GM12864 (cell line): ENCODE measurements around the gene PTGR3.

ENCODE experiments used
- DNase-seq: peaks from one replicate; pipeline ENCODE4 v3.0.0-alpha.2; 2011; ENCODE audit warnings: low read depth
- H3K4me3 ChIP-seq: 2 replicates; pipeline ENCODE4 v1.5.1; 2011; ENCODE audit warnings: mild to moderate bottlenecking, low read depth, low read length, control low read depth
- TF ChIP-seq, protein P1 (sequence below): IDR thresholded peaks from 2 replicates; pipeline ENCODE4 v1.5.1; 2011; ENCODE audit warnings: low read depth, mild to moderate bottlenecking, moderate library complexity, low read length, control low read depth, inconsistent platforms; ENCODE audit errors: missing control alignments

Gene PTGR3

DNA sequence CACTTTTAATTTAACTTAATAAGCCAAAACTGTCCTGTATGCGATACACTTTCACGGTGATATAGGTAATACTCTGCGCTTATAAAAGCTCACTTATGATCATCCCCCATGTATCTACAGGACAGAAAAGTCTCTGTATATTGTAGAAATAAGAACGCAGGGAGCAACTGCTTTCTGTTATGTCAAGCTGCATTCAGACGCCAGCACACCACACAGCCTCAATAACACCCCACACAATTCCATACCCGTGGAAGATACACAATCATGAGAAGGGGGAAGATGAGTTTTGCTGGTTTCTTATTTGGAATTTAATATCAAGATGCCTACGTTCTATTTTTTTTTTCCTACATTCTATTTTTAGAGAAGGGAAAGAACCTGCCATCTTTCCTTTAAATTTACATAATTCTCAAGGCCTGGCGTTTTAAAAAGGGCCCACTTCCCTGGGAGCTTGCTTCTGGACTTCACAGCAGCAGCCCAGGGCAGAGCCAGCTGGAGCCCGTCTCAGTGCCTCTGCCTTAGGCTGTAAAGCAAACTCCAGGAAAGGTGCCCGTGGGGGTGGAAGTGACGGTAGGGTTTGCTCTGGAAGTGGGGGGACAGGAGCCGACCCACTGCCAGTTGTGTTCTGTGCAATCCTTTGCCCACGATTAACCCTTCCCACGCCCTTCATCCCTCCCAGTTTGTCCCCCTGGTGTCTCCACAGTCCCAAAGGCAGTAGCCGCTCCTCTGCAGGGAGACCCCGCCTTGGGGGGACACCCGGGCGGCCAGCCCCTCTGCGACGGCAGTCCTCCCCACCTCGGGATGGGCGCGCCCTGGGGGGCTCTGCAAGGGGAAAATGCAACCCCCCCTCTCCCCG lies 5.3 kb downstream of the PTGR3 start:
- H3K4me3 ChIP-seq: no peak overlapping the region
- no peak for DNase-seq
- TF ChIP-seq, protein P1, sequence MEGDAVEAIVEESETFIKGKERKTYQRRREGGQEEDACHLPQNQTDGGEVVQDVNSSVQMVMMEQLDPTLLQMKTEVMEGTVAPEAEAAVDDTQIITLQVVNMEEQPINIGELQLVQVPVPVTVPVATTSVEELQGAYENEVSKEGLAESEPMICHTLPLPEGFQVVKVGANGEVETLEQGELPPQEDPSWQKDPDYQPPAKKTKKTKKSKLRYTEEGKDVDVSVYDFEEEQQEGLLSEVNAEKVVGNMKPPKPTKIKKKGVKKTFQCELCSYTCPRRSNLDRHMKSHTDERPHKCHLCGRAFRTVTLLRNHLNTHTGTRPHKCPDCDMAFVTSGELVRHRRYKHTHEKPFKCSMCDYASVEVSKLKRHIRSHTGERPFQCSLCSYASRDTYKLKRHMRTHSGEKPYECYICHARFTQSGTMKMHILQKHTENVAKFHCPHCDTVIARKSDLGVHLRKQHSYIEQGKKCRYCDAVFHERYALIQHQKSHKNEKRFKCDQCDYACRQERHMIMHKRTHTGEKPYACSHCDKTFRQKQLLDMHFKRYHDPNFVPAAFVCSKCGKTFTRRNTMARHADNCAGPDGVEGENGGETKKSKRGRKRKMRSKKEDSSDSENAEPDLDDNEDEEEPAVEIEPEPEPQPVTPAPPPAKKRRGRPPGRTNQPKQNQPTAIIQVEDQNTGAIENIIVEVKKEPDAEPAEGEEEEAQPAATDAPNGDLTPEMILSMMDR: no peak

DNA sequence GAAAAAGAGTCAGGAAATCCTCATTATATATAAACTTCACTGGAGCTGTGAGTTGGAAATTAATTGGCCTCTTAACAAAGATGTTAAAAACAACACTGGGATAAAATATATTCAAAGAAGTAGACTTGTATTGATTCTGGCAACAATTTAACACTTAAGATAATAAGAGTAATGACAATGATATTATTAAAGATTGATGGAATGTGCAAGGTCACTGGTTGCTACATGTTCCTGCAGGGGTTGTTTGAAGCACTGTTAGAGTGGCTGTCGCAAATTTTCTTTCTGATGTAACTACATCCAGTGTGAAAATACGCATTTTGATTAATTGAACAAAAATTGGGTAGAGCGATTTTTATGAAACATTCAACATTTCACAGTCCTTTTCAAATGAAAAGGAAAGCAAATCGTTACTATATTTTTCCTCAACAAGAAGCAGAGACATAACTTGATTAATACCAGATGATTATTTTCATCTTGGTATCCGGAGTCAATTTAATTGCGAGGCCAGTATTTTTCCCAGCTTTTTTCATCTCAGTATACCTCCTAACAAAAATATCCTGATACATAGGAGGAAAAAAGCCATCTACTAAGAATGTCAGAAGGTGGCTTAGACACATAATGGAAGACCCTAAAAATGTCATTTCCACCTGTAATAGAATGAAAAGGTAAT lies 6.1 kb downstream of the PTGR3 start:
- no peak overlapping the region for H3K4me3 ChIP-seq
- TF ChIP-seq, protein P1: no peak
- no peak for DNase-seq

DNA sequence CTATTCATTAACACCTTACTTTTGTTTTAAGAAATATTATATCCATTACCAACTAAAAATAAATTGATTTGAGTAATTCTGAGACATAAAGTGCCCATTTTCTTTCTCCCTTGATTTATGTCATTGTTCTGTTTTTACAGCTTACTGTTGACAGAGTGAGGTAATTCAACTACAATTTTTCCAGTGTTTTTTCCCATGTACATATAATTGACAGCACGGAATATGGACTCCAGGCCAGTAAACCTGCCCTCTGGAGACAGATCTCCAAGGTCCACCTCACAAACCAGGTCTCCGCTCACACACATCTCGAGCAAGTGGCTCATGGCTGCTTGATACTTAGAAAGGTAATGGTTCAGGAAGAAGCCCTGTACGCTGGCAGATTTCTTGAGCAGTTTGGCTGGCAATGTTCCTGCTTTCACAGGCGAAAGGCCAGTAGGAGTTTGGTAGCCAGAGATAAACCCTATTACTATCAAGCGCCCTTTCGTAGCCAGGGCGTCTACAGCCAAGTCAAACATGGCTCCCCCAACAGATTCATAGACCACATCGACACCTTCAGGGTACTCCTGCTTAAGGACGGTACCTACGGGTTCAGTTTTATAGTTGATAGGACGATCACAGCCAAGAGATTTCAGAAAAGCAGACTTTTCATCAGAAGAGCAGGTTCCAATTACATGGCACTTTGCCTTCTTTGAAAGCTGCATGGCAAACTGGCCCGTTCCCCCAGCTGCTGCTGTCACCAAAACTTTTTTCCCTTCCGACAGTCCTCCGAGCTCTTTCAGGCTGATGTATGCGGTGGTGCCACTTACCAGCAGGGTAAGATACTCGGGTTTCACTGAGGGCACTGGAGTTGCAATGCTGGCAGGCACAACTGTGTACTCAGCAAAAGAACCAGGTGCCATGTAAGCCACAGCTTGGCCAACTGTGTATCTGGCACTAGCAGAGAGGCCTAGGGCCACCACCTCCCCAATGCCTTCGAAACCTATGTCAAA lies 7.4 kb downstream of the PTGR3 start:
- no peak for DNase-seq
- TF ChIP-seq, protein P1: no peak
- H3K4me3 ChIP-seq: no peak overlapping the region

DNA sequence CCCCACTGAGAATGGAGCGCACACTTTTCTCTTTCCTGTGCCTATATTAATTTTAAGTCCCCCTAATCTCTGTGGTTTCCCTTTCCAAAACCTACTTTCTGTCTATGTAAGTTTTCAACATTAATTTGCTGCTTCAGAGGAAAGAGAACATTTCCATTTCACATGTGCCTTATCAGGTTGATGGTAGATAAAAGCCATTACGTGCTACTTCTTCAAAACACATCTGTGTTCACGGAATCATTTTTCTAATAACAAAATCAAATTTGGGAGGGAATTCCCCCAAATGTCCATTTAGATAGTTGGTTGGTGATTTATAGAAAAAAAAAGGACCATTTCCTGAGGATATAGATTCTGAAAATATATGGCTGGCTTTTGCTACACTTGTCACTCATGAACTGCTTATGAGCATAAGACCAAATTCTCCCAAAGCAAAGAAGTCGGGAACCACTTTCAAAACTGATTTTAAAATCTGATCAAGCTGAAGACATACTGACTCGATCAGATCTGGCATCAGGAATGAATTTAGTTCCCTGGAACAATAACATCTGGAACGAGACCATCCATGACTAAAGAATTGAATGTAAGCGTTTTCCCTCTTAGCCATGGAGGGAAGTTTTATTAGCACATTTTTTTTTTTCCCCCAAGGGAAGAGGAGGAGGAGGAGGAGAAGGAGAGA lies 8.2 kb downstream of the PTGR3 start:
- H3K4me3 ChIP-seq: no peak overlapping the region
- TF ChIP-seq, protein P1: no peak
- no peak for DNase-seq

DNA sequence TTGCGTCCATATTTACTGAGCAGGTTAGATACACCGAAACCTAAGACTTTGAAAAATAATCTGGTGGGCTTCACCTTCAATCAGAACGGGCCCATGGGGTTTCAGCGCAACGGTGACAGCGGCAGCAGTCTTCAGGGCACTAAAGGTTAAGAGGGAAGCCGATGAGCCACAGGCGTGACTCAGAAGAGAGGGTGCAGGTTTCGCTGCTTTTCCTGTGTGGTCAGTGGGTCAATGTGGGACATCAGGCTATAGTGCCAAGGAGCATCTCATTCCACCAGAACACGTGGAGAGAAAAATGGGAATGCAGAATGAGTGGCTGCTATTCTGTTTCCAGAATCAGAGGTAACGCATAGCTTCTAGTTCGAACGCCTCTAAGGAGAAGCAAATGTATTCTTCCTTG lies 8.9 kb downstream of the PTGR3 start:
- DNase-seq: no peak
- no peak overlapping the region for H3K4me3 ChIP-seq
- TF ChIP-seq, protein P1: no peak

DNA sequence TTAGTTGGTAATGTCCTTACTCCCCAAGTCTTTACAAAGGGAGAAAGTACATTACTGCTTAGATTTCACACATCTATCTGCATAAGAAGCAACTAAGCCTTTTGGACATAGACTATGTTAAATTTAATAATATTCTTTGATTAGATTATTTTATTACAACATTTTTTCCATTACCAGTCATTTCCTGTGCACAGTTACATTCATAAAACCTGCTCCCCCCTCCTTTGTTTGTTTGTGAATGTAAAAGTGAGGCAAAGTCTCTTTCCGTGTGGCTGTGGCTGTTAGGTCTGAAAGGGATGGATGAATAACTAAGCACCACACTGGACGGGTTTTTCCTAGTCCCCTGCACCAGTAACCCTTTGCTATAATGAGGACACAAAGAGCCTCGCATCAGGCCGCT lies 9.6 kb downstream of the PTGR3 start:
- TF ChIP-seq, protein P1: no peak
- no peak overlapping the region for H3K4me3 ChIP-seq
- DNase-seq: no peak
